NCI-H345 treated with DMSO at 0.1 percent for 48 hours (cell line): ENCODE measurements around the gene CMTM3.
"Not testable (repeated sequence)": the region's sequence is repeated elsewhere in the genome, so short reads cannot be mapped to it uniquely, and the experiment has no call there.

Experiments
- DNase-seq: peaks from one replicate; lab custom pipeline; 2025; ENCODE audit not compliant: unreplicated experiment; lab: John Stamatoyannopoulos, UW

CMTM3 gene

GRCh38 chr16:66581246-66581952 lies 23.1 kb upstream of the CMTM3 start:
- DNase-seq = no peak

- no peak for DNase-seq
These were observed 18.8 kb upstream of the CMTM3 start for GRCh38 chr16:66585481-66586239.

GRCh38 chr16:66587881-66588600 lies 16.5 kb upstream of the CMTM3 start:
- no peak for DNase-seq

DNA sequence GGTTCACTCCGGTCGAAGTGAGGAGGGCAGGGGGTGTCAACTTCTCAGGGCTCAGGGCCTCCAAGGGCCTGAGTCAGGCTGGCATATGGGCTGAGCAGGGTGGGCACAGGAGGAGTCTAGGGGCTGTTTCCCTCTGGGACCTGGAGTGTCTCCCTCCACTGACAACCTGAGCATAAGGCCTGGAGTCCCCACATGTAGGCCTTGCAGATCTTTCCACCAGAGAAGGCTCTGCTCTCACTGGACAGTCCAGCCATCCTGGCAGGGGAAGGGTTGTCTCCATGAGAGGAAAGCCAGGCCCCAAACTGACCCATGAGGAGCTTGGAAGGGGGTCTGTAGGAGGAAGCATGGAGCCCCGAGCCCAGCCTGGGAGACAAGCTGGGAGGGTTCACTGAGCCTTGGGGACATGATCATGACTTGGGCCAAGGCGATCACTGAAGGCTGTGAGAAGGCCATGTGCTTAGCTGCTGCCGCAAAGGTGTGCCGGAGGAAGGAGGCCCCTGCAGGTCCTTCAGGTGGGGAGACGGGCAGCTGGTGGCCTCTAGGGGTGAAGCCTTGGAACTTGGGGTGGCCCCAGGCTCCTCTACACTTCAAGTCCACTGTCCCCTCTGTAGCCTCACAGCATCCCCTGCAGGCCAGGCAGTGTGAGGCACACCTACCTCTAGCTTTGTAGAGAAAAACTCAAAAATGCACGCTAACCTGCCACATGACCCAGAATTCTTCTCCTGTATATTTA lies 15.4 kb upstream of the CMTM3 start:
- DNase-seq = no peak

- DNase-seq = no peak
These were observed 14.2 kb upstream of the CMTM3 start for GRCh38 chr16:66590322-66590721.

DNA sequence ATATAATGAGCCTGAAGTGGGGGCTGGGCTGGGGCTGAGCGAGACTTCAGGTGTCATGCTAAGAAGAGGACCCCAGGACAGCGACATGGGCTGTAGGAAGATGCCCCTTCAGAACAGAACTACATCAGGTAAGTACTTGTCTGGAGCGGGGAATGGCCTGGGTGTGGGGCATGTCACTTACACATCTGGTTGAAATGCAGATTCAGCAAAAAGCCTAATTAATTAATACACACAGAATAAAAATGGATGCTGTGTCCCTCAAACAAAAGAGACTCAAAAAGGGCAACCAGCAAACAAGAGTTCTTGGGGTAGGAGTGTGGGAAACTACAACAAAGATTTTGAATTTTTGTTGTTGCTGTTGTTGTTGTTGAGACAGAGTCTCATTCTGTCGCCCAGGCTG lies 13.5 kb upstream of the CMTM3 start:
- no peak for DNase-seq

DNA sequence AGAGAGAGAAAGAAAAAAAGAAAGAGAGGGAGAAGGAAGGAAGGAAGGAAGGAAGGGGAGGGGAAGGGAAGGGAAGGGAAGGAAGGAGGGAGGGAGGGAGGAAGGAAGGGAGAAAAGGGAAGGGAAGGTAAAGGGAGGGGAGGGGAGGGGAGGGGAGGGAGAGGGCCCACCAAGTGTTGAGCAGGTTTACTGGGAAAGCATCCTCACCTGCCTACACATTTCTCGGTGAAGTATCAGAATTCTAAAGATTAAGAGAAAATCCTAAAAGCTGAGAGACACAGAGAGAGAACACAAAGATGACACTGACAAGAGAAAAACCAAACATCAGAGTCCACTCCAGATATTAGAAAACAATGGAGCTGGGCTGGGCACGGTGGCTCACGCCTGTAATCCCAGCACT lies 12.3 kb upstream of the CMTM3 start:
- no peak for DNase-seq

DNA sequence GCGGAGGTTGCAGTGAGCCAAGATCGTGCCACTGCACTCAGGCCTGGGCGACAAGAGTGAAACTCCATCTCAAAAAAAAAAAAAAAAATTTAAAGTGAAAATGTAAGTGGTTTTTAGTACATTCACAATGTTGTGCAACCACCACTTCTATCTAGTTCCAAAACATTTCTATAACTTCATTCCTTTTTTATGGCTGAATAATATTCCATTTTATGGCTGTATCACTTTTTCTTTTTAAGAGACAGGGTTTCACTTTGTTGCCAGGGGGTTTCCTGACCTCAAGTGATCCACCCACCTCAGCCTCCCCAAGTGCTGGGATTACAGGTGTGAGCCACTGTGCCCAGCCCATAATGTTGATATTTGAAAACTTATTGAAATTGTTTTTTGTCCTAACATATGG lies 11.7 kb upstream of the CMTM3 start:
- no peak for DNase-seq

GRCh38 chr16:66594739-66595138 lies 9.8 kb upstream of the CMTM3 start:
- no peak for DNase-seq

DNA sequence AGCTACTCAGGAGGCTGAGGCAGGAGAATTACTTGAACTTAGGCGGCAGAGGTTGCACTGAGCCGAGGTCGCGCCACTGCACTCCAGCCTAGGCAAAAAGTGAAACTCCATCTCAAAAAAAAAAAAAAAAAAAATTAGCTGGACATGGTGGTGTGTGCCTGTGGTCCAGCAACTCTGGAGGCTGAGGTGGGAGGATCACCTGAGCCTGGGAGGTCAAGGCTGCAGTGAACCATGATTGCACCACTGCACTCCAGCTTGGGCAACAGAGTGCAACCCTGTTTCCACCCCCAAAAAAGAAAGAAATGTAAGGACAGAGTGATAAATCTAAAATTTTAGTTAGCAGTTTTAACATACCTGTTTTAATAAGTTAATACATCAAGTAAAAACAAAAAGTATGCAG lies 7.9 kb upstream of the CMTM3 start:
- DNase-seq = not testable (repeated sequence)

DNA sequence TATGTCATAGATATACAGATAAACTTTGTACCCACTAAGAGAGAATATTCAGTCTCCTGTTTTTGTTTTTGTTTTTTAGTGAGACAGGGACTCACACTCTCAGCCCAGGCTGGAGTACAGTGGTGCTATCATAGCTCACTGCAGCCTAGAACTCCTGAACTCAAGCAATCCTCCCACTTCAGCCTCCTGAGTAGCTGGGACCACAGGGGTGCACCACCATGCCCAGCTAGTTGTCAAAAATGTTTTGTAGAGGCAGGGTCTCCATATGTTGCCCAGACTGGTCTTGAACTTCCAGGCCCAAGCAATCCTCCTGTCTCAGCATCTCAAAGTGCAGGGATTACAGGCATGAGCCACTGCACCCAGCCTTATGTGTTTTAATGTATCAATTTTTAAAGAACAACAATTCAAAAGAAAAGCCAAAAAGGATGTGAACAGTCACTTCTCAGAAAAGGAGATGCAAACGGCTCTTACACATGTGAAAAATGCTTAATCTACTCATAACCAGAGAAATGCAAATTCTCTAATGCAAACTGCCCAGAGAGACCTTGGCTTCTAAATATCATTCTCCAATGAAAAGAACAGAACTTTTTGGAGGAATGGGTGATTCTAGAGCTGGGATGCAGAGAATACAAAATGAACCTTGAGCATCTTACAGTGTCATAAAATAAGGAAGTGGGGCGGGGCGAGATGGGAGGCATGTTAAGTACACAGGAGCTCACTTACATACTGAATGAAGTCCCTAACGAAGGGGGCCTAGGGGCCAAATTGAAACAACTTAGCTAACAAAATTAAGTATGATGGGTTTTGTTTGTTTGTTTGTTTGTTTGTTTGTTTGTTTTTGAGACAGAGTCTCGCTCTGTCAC lies 7.3 kb upstream of the CMTM3 start:
- no peak for DNase-seq

DNA sequence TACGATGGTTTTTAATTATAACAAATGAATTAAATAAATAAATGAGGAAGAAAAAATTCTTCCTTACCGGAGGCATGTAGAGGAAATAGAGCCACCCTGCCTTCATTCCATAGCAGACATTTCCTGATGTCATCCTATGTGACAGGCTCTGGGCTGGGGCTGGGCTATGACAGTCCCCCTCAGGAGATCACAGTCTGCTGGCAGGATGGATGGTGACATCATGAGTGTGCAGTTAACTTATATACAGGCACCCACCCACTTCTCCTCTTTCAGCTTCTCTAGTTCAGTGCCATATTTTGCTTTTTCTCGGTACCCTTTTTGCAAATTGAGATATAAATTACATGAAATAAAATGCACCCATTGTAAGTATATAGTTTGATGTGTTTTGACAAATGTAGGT lies 6.4 kb upstream of the CMTM3 start:
- DNase-seq = no peak

- no peak for DNase-seq
These were observed 4.8 kb upstream of the CMTM3 start for GRCh38 chr16:66599726-66600125.

- no peak for DNase-seq
These were observed 4.0 kb upstream of the CMTM3 start for GRCh38 chr16:66600477-66600876.

DNA sequence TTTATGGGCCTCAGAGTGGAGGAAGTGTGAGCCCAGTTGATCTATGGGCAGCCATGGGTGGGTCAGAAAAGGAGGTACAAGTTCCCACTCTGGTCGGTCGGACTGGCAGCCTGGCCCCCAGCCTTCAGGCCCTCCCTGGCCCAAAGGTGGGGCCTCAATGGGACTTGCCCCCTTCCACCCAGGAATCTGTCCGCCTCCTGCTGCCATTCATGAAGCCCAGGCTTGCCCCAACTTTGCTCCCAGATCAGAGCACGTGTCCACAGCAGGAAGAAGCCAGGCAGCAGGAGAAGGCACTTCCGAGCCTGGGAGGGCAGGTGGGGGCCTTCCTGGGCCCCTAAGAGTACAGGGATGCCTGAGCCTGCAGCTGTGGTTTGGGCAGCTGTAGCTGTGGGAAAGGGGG lies 3.0 kb upstream of the CMTM3 start:
- no peak for DNase-seq

DNA sequence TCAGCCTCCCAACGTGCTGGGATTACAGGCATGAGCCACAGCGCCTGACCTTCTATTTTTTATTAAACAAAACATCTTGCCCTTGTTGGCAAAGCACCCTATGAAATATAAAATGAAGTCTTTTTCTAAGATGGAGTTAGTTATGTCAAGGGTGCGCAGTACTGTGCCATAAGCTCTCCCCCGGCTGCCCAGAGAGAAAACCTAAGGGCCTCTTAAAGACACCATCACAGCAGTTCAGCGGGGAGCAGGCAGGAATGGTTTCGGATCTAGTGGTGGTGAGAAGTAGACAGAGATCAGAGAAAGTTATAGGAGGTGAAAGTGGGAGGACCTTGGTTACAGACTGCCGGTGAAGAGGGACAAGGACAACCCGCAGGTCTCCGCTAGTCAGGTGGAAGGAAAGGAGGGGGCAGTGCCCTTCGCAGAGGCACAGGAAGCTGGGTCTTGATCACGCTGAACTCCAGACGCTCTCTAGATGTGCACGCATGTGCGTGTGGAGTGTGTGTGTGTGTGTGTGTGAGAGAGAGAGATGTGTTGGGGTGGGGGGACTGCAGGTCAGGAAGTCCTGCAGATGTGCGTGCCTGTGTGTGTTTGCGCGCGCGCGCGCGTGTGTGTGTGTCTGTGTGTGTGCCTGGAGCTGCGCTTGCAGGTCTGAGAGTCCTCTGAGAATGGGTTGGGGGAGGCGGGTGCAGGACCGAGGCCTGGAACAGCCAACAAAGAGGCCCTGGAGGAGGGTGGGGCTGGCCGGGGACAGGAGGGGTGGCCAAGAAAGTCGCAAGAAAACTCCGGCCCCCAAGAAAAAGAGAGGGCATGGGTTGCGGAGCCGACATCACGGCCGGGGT lies 748 bp upstream of the CMTM3 start:
- peak; percentile 45 for DNase-seq

DNA sequence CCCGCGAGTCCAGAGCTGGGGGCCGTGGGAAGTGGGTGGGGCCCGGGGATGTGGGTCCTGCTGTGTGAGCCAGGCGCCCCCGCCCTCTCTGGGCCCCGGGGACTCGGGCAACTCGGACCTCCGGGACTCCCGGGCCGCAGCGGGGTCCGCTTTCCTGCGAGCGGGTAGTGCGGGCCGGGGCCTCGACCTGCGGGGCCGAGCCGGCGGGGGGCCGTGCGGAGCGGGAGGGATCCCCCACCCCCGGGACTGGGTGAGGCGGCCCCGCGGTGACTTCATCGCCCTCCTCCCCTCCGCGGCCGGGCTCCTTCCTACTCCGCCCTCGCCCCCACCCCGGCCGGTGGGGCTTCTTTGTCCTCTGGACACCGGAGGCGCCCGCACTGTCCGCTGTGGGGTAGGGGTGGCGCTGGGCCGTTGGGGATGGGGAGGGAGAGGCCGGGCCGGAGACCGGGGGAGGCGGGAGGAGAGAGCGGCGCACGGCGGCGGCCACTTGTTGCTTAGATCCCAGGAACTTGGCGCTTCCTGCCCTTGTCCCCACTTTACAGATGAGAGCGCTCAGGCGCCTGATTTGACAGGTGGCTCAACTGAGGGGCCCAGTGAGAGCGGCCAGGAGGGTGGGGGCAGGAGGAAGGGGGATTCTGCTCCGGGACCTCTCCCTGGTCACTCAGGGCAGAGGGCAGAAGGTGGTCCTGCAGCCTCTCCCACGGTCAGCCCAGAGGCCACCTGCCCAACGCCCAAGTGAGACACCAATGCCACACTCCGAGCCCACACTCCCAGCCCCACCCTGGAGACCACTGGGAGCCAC lies 874 bp downstream of the CMTM3 start:
- no peak for DNase-seq

GRCh38 chr16:66605979-66606751 lies 1.7 kb downstream of the CMTM3 start:
- no peak for DNase-seq
